ENCODE results near the gene VSIR. TPM values are rescaled to one million over a fixed set of nuclear protein-coding genes. Genes with fewer than 3 reads are reported as not detected.

VSIR gene
- total RNA-seq, 1 donor from 2014 or later, result 118 TPM

DNA sequence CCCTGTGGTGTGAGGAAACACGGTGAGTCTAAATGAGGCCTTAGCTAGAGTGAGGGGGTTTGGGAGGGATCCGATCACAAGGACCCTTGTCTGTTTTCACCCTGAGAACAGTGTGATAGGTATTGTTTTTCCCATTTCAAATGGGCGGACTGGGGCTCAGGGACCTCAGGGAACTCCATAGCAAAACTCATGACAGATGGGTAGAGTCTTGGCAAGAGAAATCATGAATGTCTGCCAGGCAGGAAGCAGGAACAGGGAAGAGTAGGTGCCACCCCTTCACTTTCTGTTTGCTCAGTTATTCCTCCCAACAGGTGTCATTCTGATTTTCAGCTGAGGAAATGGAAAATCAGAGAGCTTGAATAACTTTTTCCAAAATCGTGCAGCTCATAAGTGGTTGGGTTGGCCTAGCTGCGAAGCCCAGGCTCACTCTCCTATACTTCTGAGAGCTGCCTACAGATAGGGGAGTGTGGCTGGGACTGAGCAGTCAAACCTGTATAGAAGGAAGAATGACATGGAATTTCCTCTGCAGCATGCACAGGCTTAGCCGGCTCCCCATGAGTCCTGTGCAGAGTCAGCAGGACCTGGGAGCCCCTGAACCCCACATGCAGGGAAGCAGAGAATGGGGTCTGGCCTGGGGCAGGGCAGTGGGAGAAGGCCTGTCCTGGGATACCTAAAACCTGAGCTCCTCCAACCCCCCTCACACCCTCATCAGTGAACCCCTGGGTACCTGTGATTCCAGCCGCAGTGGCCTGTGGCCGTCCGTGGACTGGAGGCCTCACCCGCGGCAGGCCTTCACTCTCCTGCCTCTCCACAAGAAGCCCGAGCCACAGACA is 36.1 kb downstream of the VSIR start:
- intact Hi-C loops (cut with micrococcal nuclease), result no loop called here

- intact Hi-C loops (cut with micrococcal nuclease), result loop anchor here (1.0 kb wide), 2 partner anchors 9 to 12 kb away; no protein-coding TSS in a partner anchor
These were observed 36.8 kb downstream of the VSIR start for GRCh38 chr10:71736570-71736952.

- intact Hi-C loops (cut with micrococcal nuclease), result loop anchor here (1.0 kb wide), 2 partner anchors 9 to 12 kb away; no protein-coding TSS in a partner anchor
These were observed 37.4 kb downstream of the VSIR start for GRCh38 chr10:71735709-71736569.

- intact Hi-C loops (cut with micrococcal nuclease), result no loop called here
These were observed 38.5 kb downstream of the VSIR start for GRCh38 chr10:71734797-71735196.

GRCh38 chr10:71731791-71732190 is 41.5 kb downstream of the VSIR start:
- intact Hi-C loops (cut with micrococcal nuclease), result no loop called here

GRCh38 chr10:71729161-71729636 is 44.1 kb downstream of the VSIR start:
- intact Hi-C loops (cut with micrococcal nuclease), result no loop called here

- intact Hi-C loops (cut with micrococcal nuclease), result loop anchor here (1.0 kb wide), 7 partner anchors 8 to 123 kb away; partner anchors contain the start of gene PSAP
These were observed 45.3 kb downstream of the VSIR start for GRCh38 chr10:71727738-71728737.

GRCh38 chr10:71727105-71727737 is 46.1 kb downstream of the VSIR start:
- intact Hi-C loops (cut with micrococcal nuclease), result loop anchor here (1.0 kb wide), 7 partner anchors 9 to 124 kb away; partner anchors contain the start of gene PSAP

DNA sequence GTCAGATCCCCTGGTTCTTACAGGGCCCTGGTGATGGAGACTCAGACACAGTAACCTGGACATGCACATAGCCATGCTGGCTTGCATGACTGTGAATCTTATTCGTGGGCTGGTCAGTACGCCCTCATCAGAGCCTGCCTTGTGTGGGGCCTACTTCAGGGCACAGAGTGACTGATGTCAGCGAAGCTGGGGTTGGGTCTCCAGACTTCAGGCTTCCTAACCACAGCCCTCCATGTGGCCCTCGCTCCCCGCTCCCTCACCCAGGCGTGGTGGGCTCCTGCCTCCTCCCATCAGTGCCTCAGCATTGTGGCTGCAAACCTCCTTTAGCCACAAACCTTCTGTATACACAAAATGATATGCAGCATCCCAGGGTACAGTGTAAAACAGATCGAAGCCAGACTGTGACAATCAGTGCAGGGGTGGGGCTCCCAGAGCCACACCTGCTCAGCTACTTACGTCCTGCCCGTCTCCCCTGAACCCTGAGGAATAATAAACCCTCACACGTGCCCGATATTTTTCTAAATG is 46.7 kb downstream of the VSIR start:
- intact Hi-C loops (cut with micrococcal nuclease), result loop anchor here (1.0 kb wide), 9 partner anchors 10 to 125 kb away; partner anchors contain the start of genes PSAP and VSIR

DNA sequence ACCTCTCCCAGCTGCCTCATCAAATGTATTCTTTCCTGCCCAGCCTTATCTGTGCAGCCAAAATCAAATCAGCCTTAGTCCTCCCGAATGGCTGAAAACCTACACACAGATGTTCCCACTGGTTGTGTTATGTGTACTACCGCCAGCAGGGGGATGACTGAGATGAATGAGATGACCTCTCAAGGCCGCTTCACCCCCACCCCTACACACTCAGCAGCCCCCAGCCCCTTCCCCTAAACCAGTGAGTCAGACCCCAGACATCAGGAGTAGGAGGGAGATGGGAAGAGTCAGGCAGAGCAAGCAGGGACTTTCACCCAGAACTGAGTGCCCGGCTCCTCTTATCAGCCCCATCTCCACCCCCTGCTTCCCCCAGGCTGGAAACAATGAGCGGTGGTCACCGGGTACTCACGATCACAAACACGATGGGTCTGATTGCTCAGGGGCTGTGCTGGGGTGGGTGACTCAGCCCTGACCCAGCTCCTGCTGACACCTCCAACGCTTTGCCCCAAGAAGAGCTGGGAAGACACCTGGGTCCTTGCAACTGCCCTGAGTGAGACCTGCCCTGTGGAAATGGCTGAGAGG is 47.2 kb downstream of the VSIR start:
- intact Hi-C loops (cut with micrococcal nuclease), result loop anchor here (1.0 kb wide), 2 partner anchors 47 to 86 kb away; partner anchors contain the start of gene VSIR

DNA sequence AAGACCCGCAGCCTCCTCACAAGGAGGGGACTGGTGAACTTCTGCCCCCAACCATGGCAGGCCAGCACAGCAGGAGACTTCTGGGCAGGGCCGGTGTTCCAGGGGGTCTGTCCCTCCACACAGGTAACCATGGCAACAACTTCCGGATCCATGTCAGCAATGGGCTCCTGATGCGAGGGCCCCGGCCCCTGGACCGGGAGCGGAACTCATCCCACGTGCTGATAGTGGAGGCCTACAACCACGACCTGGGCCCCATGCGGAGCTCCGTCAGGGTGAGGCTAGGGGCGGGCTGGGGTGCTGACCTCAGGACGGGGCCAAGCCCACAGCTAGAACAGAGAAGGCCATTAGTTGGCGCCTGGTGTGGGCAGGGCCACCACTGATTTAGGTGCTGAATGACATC is 48.1 kb downstream of the VSIR start:
- intact Hi-C loops (cut with micrococcal nuclease), result no loop called here

- intact Hi-C loops (cut with micrococcal nuclease), result no loop called here
These were observed 48.8 kb downstream of the VSIR start for GRCh38 chr10:71724539-71724938.

- intact Hi-C loops (cut with micrococcal nuclease), result no loop called here
These were observed 50.0 kb downstream of the VSIR start for GRCh38 chr10:71723311-71723710.

GRCh38 chr10:71722849-71723248 is 50.5 kb downstream of the VSIR start:
- intact Hi-C loops (cut with micrococcal nuclease), result no loop called here

GRCh38 chr10:71721313-71721712 is 52.0 kb downstream of the VSIR start:
- intact Hi-C loops (cut with micrococcal nuclease), result no loop called here

DNA sequence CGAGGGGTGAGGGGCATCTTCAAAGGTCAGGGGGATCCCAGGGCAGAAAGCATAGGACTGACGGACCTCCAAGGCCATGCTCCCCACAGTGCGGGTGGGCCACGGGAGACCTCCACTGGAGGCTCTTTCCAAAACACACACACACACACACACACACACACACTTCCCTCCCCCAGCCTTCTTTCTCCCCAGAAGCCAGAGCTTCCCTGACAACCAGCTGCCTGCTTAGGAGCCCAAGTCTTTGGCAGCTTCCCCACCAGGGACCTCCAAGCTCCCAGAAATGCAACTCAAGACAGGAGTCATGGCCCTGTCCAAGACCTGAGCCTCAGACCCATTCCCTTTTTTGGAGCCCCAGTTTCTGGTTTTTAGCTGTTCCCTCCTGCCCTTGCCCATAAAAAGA is 53.0 kb downstream of the VSIR start:
- intact Hi-C loops (cut with micrococcal nuclease), result no loop called here

DNA sequence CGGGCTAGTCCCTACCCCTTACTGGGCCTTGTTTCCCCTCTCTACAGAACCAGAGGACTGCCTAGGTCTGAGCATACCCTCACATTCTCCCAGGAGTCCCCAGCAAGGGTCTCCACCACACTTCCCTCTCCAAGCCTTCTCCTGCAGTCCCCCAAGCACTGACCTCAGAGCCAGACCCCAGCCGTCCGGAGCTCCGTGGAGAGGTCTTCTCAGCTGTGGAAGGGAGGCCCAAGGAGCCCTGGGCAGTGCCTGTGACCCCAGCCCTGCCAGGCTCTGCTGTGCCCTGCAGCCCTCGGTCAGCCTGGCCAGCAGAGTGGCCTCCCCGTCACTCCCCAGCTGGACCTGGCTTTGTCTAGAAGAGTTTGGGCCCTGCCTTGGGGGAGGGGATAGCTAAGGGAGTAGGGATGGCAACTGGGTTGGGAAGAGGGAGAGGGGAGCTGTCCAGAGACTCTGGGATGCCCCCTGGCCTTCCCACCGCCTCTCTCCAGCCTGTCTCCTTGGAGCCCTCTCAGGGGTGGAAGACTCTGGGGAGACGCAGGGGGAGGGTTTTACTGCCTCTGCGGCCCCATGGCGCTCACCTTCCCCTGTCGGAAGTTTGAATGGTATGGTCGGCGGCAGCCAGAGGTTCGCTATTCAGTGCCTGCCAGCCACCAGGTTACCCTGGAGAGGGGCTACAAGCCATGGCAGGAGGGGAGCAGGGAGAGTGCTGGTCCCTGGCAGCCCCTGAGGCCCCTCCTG is 53.7 kb downstream of the VSIR start, which contains the start of gene C10orf105:
TSS of gene C10orf105 (minus strand) at position 315 of the 738 bp plus-strand sequence. CDS start 3,441 bp downstream, outside the sequence.
- intact Hi-C loops (cut with micrococcal nuclease), result no loop called here

DNA sequence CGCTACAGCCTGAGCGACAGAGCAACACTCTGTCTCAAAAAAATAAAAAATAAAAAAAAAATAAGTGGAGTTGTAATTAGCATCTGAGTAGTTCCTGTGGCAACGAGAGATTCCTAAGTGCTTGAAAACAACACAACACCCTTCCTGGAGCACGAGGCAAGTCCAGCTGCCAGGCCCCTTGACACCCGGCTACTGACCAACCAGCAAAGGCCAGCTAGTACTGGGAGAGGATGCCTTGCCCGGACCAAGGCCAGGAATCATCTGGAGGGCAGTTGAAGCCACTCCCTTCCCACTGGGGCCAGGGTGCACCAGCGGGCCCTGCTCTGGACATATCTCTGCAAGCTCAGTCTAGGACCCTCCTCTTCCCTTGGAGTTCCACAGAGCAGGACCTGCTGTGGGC is 54.3 kb downstream of the VSIR start:
- intact Hi-C loops (cut with micrococcal nuclease), result no loop called here

All from T-helper 1 cell treated with Interleukin-12 subunit alpha and Interleukin-12 subunit beta and Interleukin-4 antibody, amounts not matched to agents 30 ng/mL and 1 ng/mL, for 36 hours (primary cell).